Nephron progenitor cell (in vitro differentiated cells): ENCODE measurements around the gene CRTC1.

Source experiments
- DNase-seq: peaks from one replicate; pipeline ENCODE4 v3.0.0; 2021
- H3K27ac Mint-ChIP-seq: 2 replicates; pipeline ENCODE4 v1.8.0; 2021; ENCODE audit warnings: mild to moderate bottlenecking, moderate library complexity, mixed read lengths
- H3K27me3 Mint-ChIP-seq: 2 replicates; pipeline ENCODE4 v1.8.0; 2021; ENCODE audit warnings: mild to moderate bottlenecking, low read depth, mixed read lengths; ENCODE audit not compliant: poor library complexity
- H3K36me3 Mint-ChIP-seq: 2 replicates; pipeline ENCODE4 v1.8.0; 2021; ENCODE audit warnings: low read depth, mixed read lengths
- H3K4me1 Mint-ChIP-seq: 2 replicates; pipeline ENCODE4 v1.8.0; 2021; ENCODE audit warnings: mixed read lengths
- H3K4me3 Mint-ChIP-seq: 2 replicates; pipeline ENCODE4 v1.8.0; 2021; ENCODE audit warnings: mild to moderate bottlenecking, moderate library complexity, mixed read lengths
- H3K9me3 Mint-ChIP-seq: 2 replicates; pipeline ENCODE4 v1.8.0; 2021; ENCODE audit warnings: mild to moderate bottlenecking, moderate library complexity, mixed read lengths
- CTCF ChIP-seq: fragments of 200-600 bp; sonication (generic); IDR thresholded peaks from 2 replicates; pipeline ENCODE4 v1.5.0; 2021; ENCODE audit warnings: antibody characterized with exemption

CRTC1 gene

GRCh38 chr19:18745931-18746330 is 62.5 kb downstream of the CRTC1 start:
- TF ChIP-seq CTCF, result no peak
- peaks cover 5% of the 10 kb centered on the region for H3K36me3 Mint-ChIP-seq
- H3K27me3 Mint-ChIP-seq, result peaks cover 8% of the 10 kb centered on the region
- no peak for DNase-seq
- H3K4me1 Mint-ChIP-seq, result peaks cover 60% of the 10 kb centered on the region
- no peak overlapping the region for H3K27ac Mint-ChIP-seq
- H3K4me3 Mint-ChIP-seq, result no peak overlapping the region
- H3K9me3 Mint-ChIP-seq, result no peaks in the 10 kb centered on the region

GRCh38 chr19:18746401-18747325 is 63.2 kb downstream of the CRTC1 start:
- H3K36me3 Mint-ChIP-seq, result peaks cover 8% of the 10 kb centered on the region
- H3K27me3 Mint-ChIP-seq, result peaks cover 8% of the 10 kb centered on the region
- peak overlapping the region; percentile 42 for H3K27ac Mint-ChIP-seq
- TF ChIP-seq CTCF, result no peak
- DNase-seq, result peak; percentile 48
- no peak overlapping the region for H3K4me3 Mint-ChIP-seq
- H3K9me3 Mint-ChIP-seq, result no peaks in the 10 kb centered on the region
- H3K4me1 Mint-ChIP-seq, result peaks cover 57% of the 10 kb centered on the region

GRCh38 chr19:18749362-18750231 is 66.1 kb downstream of the CRTC1 start:
- peaks cover 20% of the 10 kb centered on the region for H3K36me3 Mint-ChIP-seq
- H3K27me3 Mint-ChIP-seq, result peaks cover 7% of the 10 kb centered on the region
- H3K4me1 Mint-ChIP-seq, result peaks cover 40% of the 10 kb centered on the region
- H3K27ac Mint-ChIP-seq, result no peak overlapping the region
- no peak for TF ChIP-seq CTCF
- no peak for DNase-seq
- no peaks in the 10 kb centered on the region for H3K9me3 Mint-ChIP-seq
- H3K4me3 Mint-ChIP-seq, result peak overlapping the region; percentile 25

GRCh38 chr19:18750295-18750970 is 67.0 kb downstream of the CRTC1 start:
- H3K4me1 Mint-ChIP-seq, result peaks cover 37% of the 10 kb centered on the region
- no peak for TF ChIP-seq CTCF
- peaks cover 21% of the 10 kb centered on the region for H3K36me3 Mint-ChIP-seq
- H3K4me3 Mint-ChIP-seq, result no peak overlapping the region
- peak overlapping the region; percentile 68 for H3K27ac Mint-ChIP-seq
- no peak for DNase-seq
- H3K9me3 Mint-ChIP-seq, result no peaks in the 10 kb centered on the region
- H3K27me3 Mint-ChIP-seq, result peaks cover 7% of the 10 kb centered on the region

GRCh38 chr19:18751571-18751970 is 68.1 kb downstream of the CRTC1 start:
- no peak overlapping the region for H3K27ac Mint-ChIP-seq
- no peaks in the 10 kb centered on the region for H3K9me3 Mint-ChIP-seq
- no peak for TF ChIP-seq CTCF
- no peak for DNase-seq
- peaks cover 21% of the 10 kb centered on the region for H3K36me3 Mint-ChIP-seq
- peaks cover 7% of the 10 kb centered on the region for H3K27me3 Mint-ChIP-seq
- peaks cover 28% of the 10 kb centered on the region for H3K4me1 Mint-ChIP-seq
- no peak overlapping the region for H3K4me3 Mint-ChIP-seq
